PC-9 (cell line): ENCODE data around the gene COL18A1. TPM values are rescaled to one million over a fixed set of nuclear protein-coding genes. Genes with fewer than 3 reads are reported as not detected.

Experiments used
- BruUV-seq: library from RNA; stranded (reverse); fragments of 400-500 nt; replicated peaks from 2 replicates; lab custom pipeline; 2021; lab: Mats Ljungman, UMichigan
- CTCF ChIA-PET: fragments of 300-600 bp; sonication (Branson Sonifier 250); formaldehyde crosslinking; loops from one replicate; lab custom pipeline; 2022; ENCODE audit warnings: antibody characterized with exemption; lab: Charles Lee
- POLR2A ChIA-PET: fragments of 300-600 bp; sonication (Branson Sonifier 250); formaldehyde crosslinking; loops from one replicate; lab custom pipeline; 2022; ENCODE audit warnings: antibody characterized with exemption; ENCODE audit not compliant: unreplicated experiment; lab: Charles Lee
- DNase-seq, 2 experiments: peaks; one replicate each; pipeline versions ENCODE4 v3.0.0 to v3.0.0-alpha.2; 2015 to 2022; ENCODE audit warnings: mixed read lengths in 1 of 2
- H2AFZ ChIP-seq: fragments of 200-600 bp; sonication (generic); 2 replicates; pipeline ENCODE4 v1.8.1; 2017; ENCODE audit warnings: antibody characterized with exemption
- H3F3A ChIP-seq: fragments of 200-600 bp; sonication (generic); 2 replicates; pipeline ENCODE4 v1.8.1; 2017; ENCODE audit warnings: antibody characterized with exemption, mild to moderate bottlenecking, low read depth; ENCODE audit not compliant: insufficient read depth
- H3K27ac ChIP-seq: fragments of 200-600 bp; sonication (generic); 2 replicates; pipeline ENCODE4 v1.6.1; 2016; ENCODE audit warnings: mixed run types
- H3K27me3 ChIP-seq: fragments of 200-600 bp; sonication (generic); 2 replicates; pipeline ENCODE4 v1.6.1; 2016; ENCODE audit warnings: low read depth, mixed run types; ENCODE audit not compliant: insufficient read depth
- H3K36me3 ChIP-seq: fragments of 200-600 bp; sonication (generic); 2 replicates; pipeline ENCODE4 v1.6.1; 2016; ENCODE audit warnings: low read depth, mixed run types
- H3K4me1 ChIP-seq: fragments of 200-600 bp; sonication (generic); replicated peaks from 2 replicates; pipeline ENCODE4 v1.6.1; 2016; ENCODE audit warnings: mixed run types; ENCODE audit not compliant: insufficient read depth
- H3K4me2 ChIP-seq: fragments of 200-600 bp; sonication (generic); 2 replicates; pipeline ENCODE4 v1.6.1; 2017; ENCODE audit warnings: mixed run types
- H3K4me3 ChIP-seq: fragments of 200-600 bp; sonication (generic); 2 replicates; pipeline ENCODE4 v1.6.1; 2016; ENCODE audit warnings: mixed run types
- H3K79me2 ChIP-seq: fragments of 200-600 bp; sonication (generic); 2 replicates; pipeline ENCODE4 v1.6.1; 2017; ENCODE audit warnings: low read depth, mixed run types
- H3K9me2 ChIP-seq: fragments of 200-600 bp; sonication (generic); 2 replicates; pipeline ENCODE4 v1.8.1; 2017; ENCODE audit warnings: mild to moderate bottlenecking; ENCODE audit not compliant: insufficient read depth
- H3K9me3 ChIP-seq: fragments of 200-600 bp; sonication (generic); 2 replicates; pipeline ENCODE4 v1.8.1; 2016; ENCODE audit warnings: low read depth; ENCODE audit not compliant: insufficient read depth
- H4K20me1 ChIP-seq: fragments of 200-600 bp; sonication (generic); 2 replicates; pipeline ENCODE4 v1.8.1; 2017; ENCODE audit not compliant: insufficient read depth
- CTCF ChIP-seq: fragments of 200-600 bp; sonication (generic); conservative IDR thresholded peaks from 2 replicates; pipeline ENCODE4 v1.6.1; 2017; ENCODE audit warnings: mixed run types, antibody characterized with exemption, mild to moderate bottlenecking, moderate library complexity
- EZH2 ChIP-seq: fragments of 200-600 bp; sonication (generic); IDR thresholded peaks from 2 replicates; pipeline ENCODE4 v1.8.0; 2017; ENCODE audit warnings: antibody characterized with exemption, low read depth
- intact Hi-C: fragments of 100-400 bp; cut with micrococcal nuclease; formaldehyde crosslinking; loops from one replicate; pipeline ENCODE4 v1.10.0; 2022; ENCODE audit not compliant: unreplicated experiment
- total RNA-seq: library from RNA; stranded (reverse); gene quantifications from 2 replicates; pipeline ENCODE4 v1.2.3, GENCODE V29; 2021

COL18A1 gene
- total RNA-seq, 1 experiment from 2014 or later: 82.4 TPM

GRCh38 chr21:45456584-45457160 lies 51.7 kb downstream of the COL18A1 start:
- Histone ChIP-seq H3K4me1 (no peaks in the 10 kb centered on the region), H2AFZ (no peak overlapping the region), H3K9me3 (no peaks in the 10 kb centered on the region; the same call in 1 of the 2 replicates), H4K20me1 (no peaks in the 10 kb centered on the region), H3K79me2 (no peaks in the 10 kb centered on the region), H3K27me3 (no peaks in the 10 kb centered on the region), H3K9me2 (no peaks in the 10 kb centered on the region), H3K36me3 (no peaks in the 10 kb centered on the region), H3K4me2 (no peak overlapping the region), H3K4me3 (no peak overlapping the region), H3K27ac (no peak overlapping the region), H3F3A (peaks cover 17% of the 10 kb centered on the region)
- ChIA-PET POLR2A (no interaction called here), CTCF (no interaction called here)
- DNase-seq: no peak
- intact Hi-C loops: no loop called here
- TF ChIP-seq CTCF (no peak), EZH2 (no peak)
- BruUV-seq: no TSS peak

- Histone ChIP-seq H2AFZ (no peak overlapping the region), H3K79me2 (no peaks in the 10 kb centered on the region), H3K4me1 (no peaks in the 10 kb centered on the region), H3K4me3 (no peak overlapping the region), H3K27me3 (no peaks in the 10 kb centered on the region), H3K36me3 (no peaks in the 10 kb centered on the region), H3F3A (peaks cover 12% of the 10 kb centered on the region), H3K9me2 (no peaks in the 10 kb centered on the region), H3K4me2 (no peak overlapping the region), H3K27ac (no peak overlapping the region), H4K20me1 (no peaks in the 10 kb centered on the region), H3K9me3 (no peaks in the 10 kb centered on the region; the same call in 1 of the 2 replicates)
- CTCF ChIA-PET: no interaction called here
- POLR2A ChIA-PET: no interaction called here
- intact Hi-C loops: no loop called here
- no peak for DNase-seq
- no TSS peak for BruUV-seq
- TF ChIP-seq EZH2: no peak
- TF ChIP-seq CTCF: no peak
Observed at GRCh38 chr21:45457161-45457831, 52.3 kb downstream of the COL18A1 start.

GRCh38 chr21:45457832-45458172 lies 52.8 kb downstream of the COL18A1 start:
- Histone ChIP-seq H3K9me2 (no peaks in the 10 kb centered on the region), H4K20me1 (no peaks in the 10 kb centered on the region), H3K27me3 (no peaks in the 10 kb centered on the region), H3K4me1 (no peaks in the 10 kb centered on the region), H2AFZ (no peak overlapping the region), H3K79me2 (no peaks in the 10 kb centered on the region), H3K9me3 (no peaks in the 10 kb centered on the region), H3K27ac (no peak overlapping the region), H3K4me3 (no peak overlapping the region), H3K4me2 (no peak overlapping the region), H3K36me3 (no peaks in the 10 kb centered on the region), H3F3A (peaks cover 7% of the 10 kb centered on the region)
- ChIA-PET CTCF (no interaction called here), POLR2A (no interaction called here)
- intact Hi-C loops: no loop called here
- BruUV-seq: no TSS peak
- no peak for DNase-seq
- TF ChIP-seq EZH2: no peak
- no peak for TF ChIP-seq CTCF
